ENCODE measurements around the gene CC2D2A. TPM values are rescaled to one million over a fixed set of nuclear protein-coding genes. Genes with fewer than 3 reads are reported as not detected.

CC2D2A gene
- total and polyA plus RNA-seq, 9 of the 15 experiments (the other 6 are each of a cell fraction or from before 2014, with no cell fraction given) = 0.36 to 2.5 (median 1.6) TPM

DNA sequence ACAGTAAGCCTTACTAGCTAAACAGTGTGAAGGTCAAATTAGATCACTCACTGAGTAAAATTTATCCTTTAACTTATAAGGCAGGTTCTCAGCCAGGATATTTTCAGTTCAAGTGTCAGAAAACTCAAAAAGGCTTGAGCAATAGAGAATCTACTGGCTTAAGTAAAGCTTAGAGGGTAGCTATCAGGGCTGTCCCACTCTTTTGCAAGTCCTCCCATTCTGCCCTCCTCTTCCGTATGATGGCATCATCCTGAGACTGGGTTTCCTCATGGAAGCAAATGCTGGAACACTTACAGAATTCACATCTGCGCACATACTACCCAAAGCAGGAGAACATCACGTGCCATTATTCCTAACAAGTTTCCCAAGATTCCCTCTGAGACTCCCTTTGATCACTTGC is 130.5 kb downstream of the CC2D2A start:
- BruUV-seq (replicated peaks) = no TSS peak
- FAIRE-seq = no peak
- intact Hi-C loops (cut with micrococcal nuclease) = no loop called here
- in situ Hi-C loops (cut with MboI) = no loop called here
- 94% methylated on average over 3 of the region's 3 CpGs for WGBS (ENCODE audit: insufficient coverage, low coverage, missing lambda C conversion rate)
- ChIA-PET POLR2A (no interaction called here), CTCF (ENCODE audit: low intra/inter-chr PET ratio) (no interaction called here)
- no peak overlapping the region for H3K4me3 ChIP-seq
- no peaks in the 10 kb centered on the region for H3K9me3 ChIP-seq (replicated peaks; ENCODE audit: control insufficient read depth, insufficient read depth, low read depth, low read length)
- no peaks in the 10 kb centered on the region for H3K4me1 ChIP-seq (replicated peaks in 1 of 2; ENCODE audit: control insufficient read depth in 2 of 2, insufficient read depth in 2 of 2, low read length in 2 of 2)
- no peak for ATAC-seq
- H3K27me3 ChIP-seq (ENCODE audit: control insufficient read depth in 2 of 2, insufficient read depth in 2 of 2, low read length in 2 of 2) = no peaks in the 10 kb centered on the region
- H2AFZ ChIP-seq (ENCODE audit: low read depth, low read length) = no peak overlapping the region
- H3K79me2 ChIP-seq (ENCODE audit: control insufficient read depth, insufficient read depth, low read length) = no peaks in the 10 kb centered on the region
- H3K36me3 ChIP-seq (ENCODE audit: control insufficient read depth, insufficient read depth, low read length) = peaks cover 2% of the 10 kb centered on the region; the same call in 1 of the 3 replicates
- DNase-seq (ENCODE audit: extremely low read depth in 1 of 4, low spot score in 3 of 4) = no peak
- no peaks in the 10 kb centered on the region for H3K9me1 ChIP-seq (ENCODE audit: control insufficient read depth, insufficient read depth, low read length)
- no peaks in the 10 kb centered on the region for H4K20me1 ChIP-seq (replicated peaks; ENCODE audit: control insufficient read depth, insufficient read depth, low read length)
- H3K27ac ChIP-seq (ENCODE audit: extremely low read depth, low read depth, low read length) = no peak overlapping the region
- H3K9ac ChIP-seq (ENCODE audit: insufficient read depth in 1 of 2, low read depth in 2 of 2, low read length in 2 of 2) = no peak overlapping the region
- H3K4me2 ChIP-seq (ENCODE audit: insufficient read depth, low read length) = no peak overlapping the region
- no peak for TF ChIP-seq ESRRA (IDR thresholded peaks at IDR 0.05; ENCODE audit: borderline replicate concordance, low read depth)
- TF ChIP-seq, protein P1, sequence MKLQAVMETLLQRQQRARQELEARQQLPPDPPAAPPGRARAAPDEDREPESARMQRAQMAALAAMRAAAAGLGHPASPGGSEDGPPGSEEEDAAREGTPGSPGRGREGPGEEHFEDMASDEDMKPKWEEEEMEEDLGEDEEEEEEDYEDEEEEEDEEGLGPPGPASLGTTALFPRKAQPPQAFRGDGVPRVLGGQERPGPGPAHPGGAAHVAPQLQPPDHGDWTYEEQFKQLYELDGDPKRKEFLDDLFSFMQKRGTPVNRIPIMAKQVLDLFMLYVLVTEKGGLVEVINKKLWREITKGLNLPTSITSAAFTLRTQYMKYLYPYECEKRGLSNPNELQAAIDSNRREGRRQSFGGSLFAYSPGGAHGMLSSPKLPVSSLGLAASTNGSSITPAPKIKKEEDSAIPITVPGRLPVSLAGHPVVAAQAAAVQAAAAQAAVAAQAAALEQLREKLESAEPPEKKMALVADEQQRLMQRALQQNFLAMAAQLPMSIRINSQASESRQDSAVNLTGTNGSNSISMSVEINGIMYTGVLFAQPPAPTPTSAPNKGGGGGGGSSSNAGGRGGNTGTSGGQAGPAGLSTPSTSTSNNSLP (IDR thresholded peaks at IDR 0.05; ENCODE audit: borderline replicate concordance, low read depth, low read length) = no peak
- TF ChIP-seq POLR2B (IDR thresholded peaks at IDR 0.05; ENCODE audit: low read depth, partially characterized antibody) = no peak
- TF ChIP-seq, protein P2, sequence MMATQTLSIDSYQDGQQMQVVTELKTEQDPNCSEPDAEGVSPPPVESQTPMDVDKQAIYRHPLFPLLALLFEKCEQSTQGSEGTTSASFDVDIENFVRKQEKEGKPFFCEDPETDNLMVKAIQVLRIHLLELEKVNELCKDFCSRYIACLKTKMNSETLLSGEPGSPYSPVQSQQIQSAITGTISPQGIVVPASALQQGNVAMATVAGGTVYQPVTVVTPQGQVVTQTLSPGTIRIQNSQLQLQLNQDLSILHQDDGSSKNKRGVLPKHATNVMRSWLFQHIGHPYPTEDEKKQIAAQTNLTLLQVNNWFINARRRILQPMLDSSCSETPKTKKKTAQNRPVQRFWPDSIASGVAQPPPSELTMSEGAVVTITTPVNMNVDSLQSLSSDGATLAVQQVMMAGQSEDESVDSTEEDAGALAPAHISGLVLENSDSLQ (IDR thresholded peaks at IDR 0.05) = no peak
- no peak for TF ChIP-seq CTBP1 (IDR thresholded peaks at IDR 0.05; ENCODE audit: borderline replicate concordance)
- TF ChIP-seq TCF3 (CRISPR knock-in tag; IDR thresholded peaks at IDR 0.05) = no peak
- TF ChIP-seq, protein P3, sequence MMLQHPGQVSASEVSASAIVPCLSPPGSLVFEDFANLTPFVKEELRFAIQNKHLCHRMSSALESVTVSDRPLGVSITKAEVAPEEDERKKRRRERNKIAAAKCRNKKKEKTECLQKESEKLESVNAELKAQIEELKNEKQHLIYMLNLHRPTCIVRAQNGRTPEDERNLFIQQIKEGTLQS (IDR thresholded peaks at IDR 0.05) = no peak
- TF ChIP-seq, protein P3 (CRISPR knock-in tag; conservative IDR thresholded peaks at IDR 0.05) = no peak
- no peak for TF ChIP-seq GTF2A2 (tag; IDR thresholded peaks at IDR 0.05)
- TF ChIP-seq, protein P4, sequence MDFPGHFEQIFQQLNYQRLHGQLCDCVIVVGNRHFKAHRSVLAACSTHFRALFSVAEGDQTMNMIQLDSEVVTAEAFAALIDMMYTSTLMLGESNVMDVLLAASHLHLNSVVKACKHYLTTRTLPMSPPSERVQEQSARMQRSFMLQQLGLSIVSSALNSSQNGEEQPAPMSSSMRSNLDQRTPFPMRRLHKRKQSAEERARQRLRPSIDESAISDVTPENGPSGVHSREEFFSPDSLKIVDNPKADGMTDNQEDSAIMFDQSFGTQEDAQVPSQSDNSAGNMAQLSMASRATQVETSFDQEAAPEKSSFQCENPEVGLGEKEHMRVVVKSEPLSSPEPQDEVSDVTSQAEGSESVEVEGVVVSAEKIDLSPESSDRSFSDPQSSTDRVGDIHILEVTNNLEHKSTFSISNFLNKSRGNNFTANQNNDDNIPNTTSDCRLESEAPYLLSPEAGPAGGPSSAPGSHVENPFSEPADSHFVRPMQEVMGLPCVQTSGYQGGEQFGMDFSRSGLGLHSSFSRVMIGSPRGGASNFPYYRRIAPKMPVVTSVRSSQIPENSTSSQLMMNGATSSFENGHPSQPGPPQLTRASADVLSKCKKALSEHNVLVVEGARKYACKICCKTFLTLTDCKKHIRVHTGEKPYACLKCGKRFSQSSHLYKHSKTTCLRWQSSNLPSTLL (IDR thresholded peaks at IDR 0.05) = no peak
- no peak for TF ChIP-seq ZNF124 (CRISPR knock-in tag; IDR thresholded peaks at IDR 0.05)
- no peak for TF ChIP-seq ZNF431 (CRISPR knock-in tag; IDR thresholded peaks at IDR 0.05)
- TF ChIP-seq ELF1 (tag; IDR thresholded peaks at IDR 0.05) = no peak
- no peak for TF ChIP-seq MEIS2 (IDR thresholded peaks at IDR 0.05; ENCODE audit: partially characterized antibody)
- TF ChIP-seq POLR2AphosphoS5 (IDR thresholded peaks at IDR 0.05; ENCODE audit: control insufficient read depth, insufficient read depth, low read depth, low read length) = no peak
- TF ChIP-seq FOXA1 (IDR thresholded peaks at IDR 0.05; ENCODE audit: borderline replicate concordance) = no peak
- TF ChIP-seq MEF2D (tag; conservative IDR thresholded peaks at IDR 0.05; ENCODE audit: low read depth) = no peak
- TF ChIP-seq SMAD3 (CRISPR knock-in tag; conservative IDR thresholded peaks at IDR 0.05) = no peak

Measured in K562 (cell line).